ENCODE data around the gene FBXL7. TPM values are rescaled to one million over a fixed set of nuclear protein-coding genes. Genes with fewer than 3 reads are reported as not detected.

FBXL7 gene
- total and polyA plus RNA-seq, 7 experiments from 2014 or later = not detected

DNA sequence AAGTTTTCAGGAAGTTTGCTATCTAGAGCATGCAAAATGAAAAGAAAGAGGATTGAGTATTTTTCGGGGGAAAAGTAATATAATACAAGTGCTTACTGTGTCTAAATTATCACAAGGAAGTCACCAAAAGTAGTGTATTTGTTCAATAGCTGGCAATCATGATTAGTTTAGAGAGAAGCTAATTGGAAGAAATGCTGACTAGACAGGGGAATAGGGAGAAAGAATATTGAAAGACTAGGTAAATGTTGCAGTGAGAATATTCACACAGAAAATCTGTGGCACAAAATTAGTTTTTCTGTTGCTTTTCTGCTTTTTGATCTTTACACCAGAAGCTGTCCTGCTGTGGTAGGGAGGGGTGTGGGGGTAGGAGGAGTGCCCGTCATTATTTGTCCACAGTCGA, 440.9 kb downstream of the FBXL7 start:
- no peak for DNase-seq
- H3K36me3 ChIP-seq (ENCODE audit: control insufficient read depth in 2 of 3, insufficient read depth in 3 of 3, low read length in 3 of 3) = no peaks in the 10 kb centered on the region
- no peak overlapping the region for H3K4me3 ChIP-seq (ENCODE audit: low read length)
- ChIA-PET POLR2A (no interaction called here), CTCF (no interaction called here)
- peaks cover 0 to 8% (median 0%) of the 10 kb centered on the region in 3 experiments for H3K9me3 ChIP-seq (ENCODE audit: control insufficient read depth in 2 of 3, low read length in 3 of 3)
- intact Hi-C loops (cut with micrococcal nuclease) = no loop called here
- no peak for ATAC-seq
- no peak overlapping the region for H3K27ac Mint-ChIP-seq
- no peak overlapping the region for H3K4me3 Mint-ChIP-seq
- H3K27ac ChIP-seq (ENCODE audit: low read depth, low read length) = no peak overlapping the region
- no peaks in the 10 kb centered on the region for H3K36me3 Mint-ChIP-seq
- H3K27me3 ChIP-seq (ENCODE audit: control insufficient read depth in 2 of 2, insufficient read depth in 2 of 2, low read length in 2 of 2) = no peaks in the 10 kb centered on the region
- peaks cover 0 to 18% (median 6%) of the 10 kb centered on the region in 11 donors for H3K9me3 Mint-ChIP-seq
- no peaks in the 10 kb centered on the region for H3K4me1 Mint-ChIP-seq
- no peaks in the 10 kb centered on the region for H3K4me1 ChIP-seq (ENCODE audit: control insufficient read depth in 2 of 2, insufficient read depth in 2 of 2, low read length in 2 of 2)
- no peaks in the 10 kb centered on the region for H3K27me3 Mint-ChIP-seq

- no peak overlapping the region for H3K27ac Mint-ChIP-seq
- H3K4me1 ChIP-seq (ENCODE audit: control insufficient read depth in 2 of 2, insufficient read depth in 2 of 2, low read length in 2 of 2) = no peaks in the 10 kb centered on the region
- H3K27ac ChIP-seq (ENCODE audit: low read depth, low read length) = no peak overlapping the region
- no peak overlapping the region for H3K4me3 ChIP-seq (ENCODE audit: low read length)
- H3K9me3 Mint-ChIP-seq = peaks cover 0 to 11% (median 2%) of the 10 kb centered on the region in 11 donors
- intact Hi-C loops (cut with micrococcal nuclease) = no loop called here
- H3K36me3 ChIP-seq (ENCODE audit: control insufficient read depth in 2 of 3, insufficient read depth in 3 of 3, low read length in 3 of 3) = no peaks in the 10 kb centered on the region
- H3K4me1 Mint-ChIP-seq = no peaks in the 10 kb centered on the region
- H3K27me3 Mint-ChIP-seq = no peaks in the 10 kb centered on the region
- no peaks in the 10 kb centered on the region for H3K27me3 ChIP-seq (ENCODE audit: control insufficient read depth in 2 of 2, insufficient read depth in 2 of 2, low read length in 2 of 2)
- ChIA-PET POLR2A (no interaction called here), CTCF (no interaction called here)
- H3K36me3 Mint-ChIP-seq = no peaks in the 10 kb centered on the region
- no peak for DNase-seq
- H3K9me3 ChIP-seq (ENCODE audit: control insufficient read depth in 2 of 3, low read length in 3 of 3) = no peaks in the 10 kb centered on the region
- no peak for ATAC-seq
- H3K4me3 Mint-ChIP-seq = no peak overlapping the region
Observed at GRCh38 chr5:15943487-15943886, 443.5 kb downstream of the FBXL7 start.

GRCh38 chr5:15946026-15946425, 446.0 kb downstream of the FBXL7 start:
- intact Hi-C loops (cut with micrococcal nuclease) = no loop called here
- Histone ChIP-seq H3K4me1 (ENCODE audit: control insufficient read depth in 2 of 2, insufficient read depth in 2 of 2, low read length in 2 of 2) (no peaks in the 10 kb centered on the region), H3K27me3 (ENCODE audit: control insufficient read depth in 2 of 2, insufficient read depth in 2 of 2, low read length in 2 of 2) (no peaks in the 10 kb centered on the region), H3K9me3 (ENCODE audit: control insufficient read depth in 2 of 3, low read length in 3 of 3) (no peaks in the 10 kb centered on the region), H3K4me3 (ENCODE audit: low read length) (no peak overlapping the region), H3K36me3 (ENCODE audit: control insufficient read depth in 2 of 3, insufficient read depth in 3 of 3, low read length in 3 of 3) (no peaks in the 10 kb centered on the region), H3K27ac (ENCODE audit: low read depth, low read length) (no peak overlapping the region)
- ChIA-PET POLR2A (no interaction called here), CTCF (no interaction called here)
- Mint-ChIP-seq H3K27me3 (peaks cover 0 to 5% (median 0%) of the 10 kb centered on the region in 5 donors), H3K9me3 (peaks cover 0 to 13% (median 2%) of the 10 kb centered on the region in 11 donors), H3K27ac (no peak overlapping the region), H3K4me1 (no peaks in the 10 kb centered on the region), H3K36me3 (no peaks in the 10 kb centered on the region), H3K4me3 (no peak overlapping the region)
- ATAC-seq (no peak), DNase-seq (no peak)

- peaks cover 0 to 14% (median 5%) of the 10 kb centered on the region in 11 donors for H3K9me3 Mint-ChIP-seq
- Histone ChIP-seq H3K4me3 (ENCODE audit: low read length) (no peak overlapping the region), H3K36me3 (ENCODE audit: control insufficient read depth in 2 of 3, insufficient read depth in 3 of 3, low read length in 3 of 3) (no peaks in the 10 kb centered on the region), H3K27me3 (ENCODE audit: control insufficient read depth in 2 of 2, insufficient read depth in 2 of 2, low read length in 2 of 2) (no peaks in the 10 kb centered on the region), H3K9me3 (ENCODE audit: control insufficient read depth in 2 of 3, low read length in 3 of 3) (no peaks in the 10 kb centered on the region), H3K4me1 (ENCODE audit: control insufficient read depth in 2 of 2, insufficient read depth in 2 of 2, low read length in 2 of 2) (no peaks in the 10 kb centered on the region), H3K27ac (ENCODE audit: low read depth, low read length) (no peak overlapping the region)
- no peak overlapping the region for H3K27ac Mint-ChIP-seq
- H3K4me1 Mint-ChIP-seq = no peaks in the 10 kb centered on the region
- no peak overlapping the region for H3K4me3 Mint-ChIP-seq
- ChIA-PET CTCF (no interaction called here), POLR2A (no interaction called here)
- intact Hi-C loops (cut with micrococcal nuclease) = no loop called here
- peaks cover 0 to 5% (median 0%) of the 10 kb centered on the region in 5 donors for H3K27me3 Mint-ChIP-seq
- H3K36me3 Mint-ChIP-seq = no peaks in the 10 kb centered on the region
- no peak for DNase-seq
- no peak for ATAC-seq
Observed at GRCh38 chr5:15948190-15948589, 448.2 kb downstream of the FBXL7 start.

DNA sequence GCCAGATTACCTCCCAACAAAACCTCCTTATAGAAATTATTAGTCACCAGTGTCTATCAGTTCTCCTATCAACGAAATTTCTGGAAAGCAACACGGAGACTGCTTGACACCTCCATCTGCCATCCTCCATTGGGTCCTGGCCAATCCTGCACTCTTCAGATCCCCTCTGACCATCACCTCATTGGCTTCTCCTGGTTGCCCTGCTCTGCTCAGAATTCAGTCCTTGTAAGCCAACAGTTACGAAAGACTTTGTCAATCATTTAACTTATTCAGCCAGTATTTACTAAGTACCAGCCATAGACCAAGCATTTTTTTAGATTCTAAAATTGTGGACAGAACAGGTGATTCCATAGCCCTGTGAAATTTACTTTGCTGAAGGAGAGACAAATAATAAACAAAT, 451.1 kb downstream of the FBXL7 start:
- peaks cover 0 to 14% (median 5%) of the 10 kb centered on the region in 11 donors for H3K9me3 Mint-ChIP-seq
- Histone ChIP-seq H3K27me3 (ENCODE audit: control insufficient read depth in 2 of 2, insufficient read depth in 2 of 2, low read length in 2 of 2) (no peaks in the 10 kb centered on the region), H3K9me3 (ENCODE audit: control insufficient read depth in 2 of 3, low read length in 3 of 3) (no peaks in the 10 kb centered on the region), H3K27ac (ENCODE audit: low read depth, low read length) (no peak overlapping the region), H3K4me1 (ENCODE audit: control insufficient read depth in 2 of 2, insufficient read depth in 2 of 2, low read length in 2 of 2) (no peaks in the 10 kb centered on the region), H3K36me3 (ENCODE audit: control insufficient read depth in 2 of 3, insufficient read depth in 3 of 3, low read length in 3 of 3) (no peaks in the 10 kb centered on the region), H3K4me3 (ENCODE audit: low read length) (no peak overlapping the region)
- ChIA-PET CTCF (no interaction called here), POLR2A (no interaction called here)
- no peak for ATAC-seq
- intact Hi-C loops (cut with micrococcal nuclease) = no loop called here
- no peak for DNase-seq
- no peaks in the 10 kb centered on the region for H3K36me3 Mint-ChIP-seq
- no peaks in the 10 kb centered on the region for H3K4me1 Mint-ChIP-seq
- no peak overlapping the region for H3K4me3 Mint-ChIP-seq
- H3K27me3 Mint-ChIP-seq = peaks cover 0 to 5% (median 0%) of the 10 kb centered on the region in 5 donors
- H3K27ac Mint-ChIP-seq = no peak overlapping the region

DNA sequence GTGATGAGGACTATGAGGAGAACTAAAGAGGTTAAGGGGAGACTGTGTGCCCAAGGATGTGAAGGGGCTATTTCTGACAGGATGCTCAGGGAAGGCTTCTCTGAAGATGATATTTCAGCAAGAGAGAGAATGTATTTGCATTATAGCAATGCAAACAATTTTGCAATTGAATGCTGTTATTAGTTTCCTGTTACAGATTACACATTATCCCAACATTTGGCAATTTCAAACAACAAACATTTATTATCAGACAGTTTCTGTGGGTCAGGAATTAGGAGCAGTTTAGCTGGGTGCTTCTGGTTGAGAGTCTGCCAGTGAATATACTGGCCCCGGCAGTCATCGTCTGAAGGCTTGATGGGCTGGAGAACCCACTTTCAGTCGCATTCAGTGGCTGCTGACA, 451.6 kb downstream of the FBXL7 start:
- H3K27me3 Mint-ChIP-seq = peaks cover 0 to 5% (median 0%) of the 10 kb centered on the region in 5 donors
- no peaks in the 10 kb centered on the region for H3K4me1 ChIP-seq (ENCODE audit: control insufficient read depth in 2 of 2, insufficient read depth in 2 of 2, low read length in 2 of 2)
- H3K9me3 Mint-ChIP-seq = peaks cover 0 to 14% (median 5%) of the 10 kb centered on the region in 11 donors
- H3K27me3 ChIP-seq (ENCODE audit: control insufficient read depth in 2 of 2, insufficient read depth in 2 of 2, low read length in 2 of 2) = no peaks in the 10 kb centered on the region
- DNase-seq (no peak), ATAC-seq (no peak)
- no peaks in the 10 kb centered on the region for H3K36me3 ChIP-seq (ENCODE audit: control insufficient read depth in 2 of 3, insufficient read depth in 3 of 3, low read length in 3 of 3)
- H3K27ac ChIP-seq (ENCODE audit: low read depth, low read length) = no peak overlapping the region
- no peaks in the 10 kb centered on the region for H3K4me1 Mint-ChIP-seq
- no peak overlapping the region for H3K4me3 Mint-ChIP-seq
- POLR2A ChIA-PET = no interaction called here
- CTCF ChIA-PET = no interaction called here
- H3K27ac Mint-ChIP-seq = no peak overlapping the region
- no peak overlapping the region for H3K4me3 ChIP-seq (ENCODE audit: low read length)
- no peaks in the 10 kb centered on the region for H3K36me3 Mint-ChIP-seq
- H3K9me3 ChIP-seq (ENCODE audit: control insufficient read depth in 2 of 3, low read length in 3 of 3) = no peaks in the 10 kb centered on the region
- intact Hi-C loops (cut with micrococcal nuclease) = no loop called here

DNA sequence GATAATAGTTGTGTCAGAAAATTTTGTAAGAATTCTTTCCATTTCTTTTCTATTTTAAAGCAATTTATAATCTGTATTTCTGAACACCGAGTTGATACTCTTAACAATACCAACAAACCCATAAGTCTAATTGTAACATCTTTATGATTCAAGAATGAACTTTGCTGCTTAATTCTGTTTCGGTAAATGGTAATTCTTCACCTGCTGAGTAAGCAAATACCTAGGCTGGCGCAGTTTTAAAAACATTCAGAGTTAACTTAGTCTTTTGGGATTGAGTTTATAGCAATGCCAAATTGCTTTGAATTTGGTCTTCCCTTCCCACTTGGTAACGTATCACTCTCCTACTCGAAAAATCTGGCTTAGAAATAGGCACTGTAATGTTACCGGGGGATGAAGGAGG, 456.6 kb downstream of the FBXL7 start:
- peaks cover 0 to 9% (median 4%) of the 10 kb centered on the region in 11 donors for H3K9me3 Mint-ChIP-seq
- no peak overlapping the region for H3K27ac Mint-ChIP-seq
- H3K4me1 ChIP-seq (ENCODE audit: control insufficient read depth in 2 of 2, insufficient read depth in 2 of 2, low read length in 2 of 2) = no peaks in the 10 kb centered on the region
- no peak overlapping the region for H3K4me3 ChIP-seq (ENCODE audit: low read length)
- no peak overlapping the region for H3K27ac ChIP-seq (ENCODE audit: low read depth, low read length)
- DNase-seq = no peak
- no peaks in the 10 kb centered on the region for H3K9me3 ChIP-seq (ENCODE audit: control insufficient read depth in 2 of 3, low read length in 3 of 3)
- H3K4me1 Mint-ChIP-seq = no peaks in the 10 kb centered on the region
- ATAC-seq = no peak
- H3K27me3 ChIP-seq (ENCODE audit: control insufficient read depth in 2 of 2, insufficient read depth in 2 of 2, low read length in 2 of 2) = no peaks in the 10 kb centered on the region
- H3K36me3 Mint-ChIP-seq = no peaks in the 10 kb centered on the region
- ChIA-PET POLR2A (no interaction called here), CTCF (no interaction called here)
- H3K36me3 ChIP-seq (ENCODE audit: control insufficient read depth in 2 of 3, insufficient read depth in 3 of 3, low read length in 3 of 3) = no peaks in the 10 kb centered on the region
- no peak overlapping the region for H3K4me3 Mint-ChIP-seq
- H3K27me3 Mint-ChIP-seq = no peaks in the 10 kb centered on the region
- intact Hi-C loops (cut with micrococcal nuclease) = no loop called here

Data from naive thymus-derived CD4-positive, alpha-beta T cell (primary cell).